Fibroblast of pulmonary artery (primary cell): ENCODE measurements around the gene FEN1.

ENCODE experiments used
- DNase-seq: peaks from one replicate; pipeline ENCODE4 v3.0.0-alpha.2; 2010; ENCODE audit warnings: low read depth
- H3K4me3 ChIP-seq: replicated peaks from 2 replicates; pipeline ENCODE4 v1.5.1; 2011; ENCODE audit warnings: low read depth, mild to moderate bottlenecking, control low read depth, low read length, moderate library complexity
- TF ChIP-seq, protein P1 (sequence below): IDR thresholded peaks from 2 replicates; pipeline ENCODE4 v1.5.1; 2011; ENCODE audit warnings: mild to moderate bottlenecking, control low read depth, low read length, inconsistent platforms; ENCODE audit errors: missing control alignments

The FEN1 gene

DNA sequence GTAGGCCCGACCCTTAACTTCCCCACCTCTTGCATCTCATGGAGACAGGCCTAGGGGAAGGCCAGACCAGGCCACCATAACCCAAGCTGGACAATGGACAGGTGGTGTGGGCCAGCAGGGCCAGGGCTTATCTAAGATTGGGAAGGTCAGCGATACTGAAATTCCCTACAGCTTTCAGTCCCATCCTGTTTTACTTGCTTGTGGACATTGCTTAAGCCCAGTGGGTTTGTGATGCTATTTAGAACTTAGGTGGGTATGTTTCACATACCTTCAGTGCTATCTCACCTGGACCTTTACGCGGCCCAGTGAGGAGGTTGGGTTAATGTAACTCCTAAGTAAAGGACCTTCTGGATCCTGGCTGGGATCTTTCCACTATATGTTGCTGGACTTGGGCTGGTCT, 37.1 kb downstream of the FEN1 start:
- H3K4me3 ChIP-seq: peak overlapping the region; percentile 94
- DNase-seq: no peak
- TF ChIP-seq, protein P1, sequence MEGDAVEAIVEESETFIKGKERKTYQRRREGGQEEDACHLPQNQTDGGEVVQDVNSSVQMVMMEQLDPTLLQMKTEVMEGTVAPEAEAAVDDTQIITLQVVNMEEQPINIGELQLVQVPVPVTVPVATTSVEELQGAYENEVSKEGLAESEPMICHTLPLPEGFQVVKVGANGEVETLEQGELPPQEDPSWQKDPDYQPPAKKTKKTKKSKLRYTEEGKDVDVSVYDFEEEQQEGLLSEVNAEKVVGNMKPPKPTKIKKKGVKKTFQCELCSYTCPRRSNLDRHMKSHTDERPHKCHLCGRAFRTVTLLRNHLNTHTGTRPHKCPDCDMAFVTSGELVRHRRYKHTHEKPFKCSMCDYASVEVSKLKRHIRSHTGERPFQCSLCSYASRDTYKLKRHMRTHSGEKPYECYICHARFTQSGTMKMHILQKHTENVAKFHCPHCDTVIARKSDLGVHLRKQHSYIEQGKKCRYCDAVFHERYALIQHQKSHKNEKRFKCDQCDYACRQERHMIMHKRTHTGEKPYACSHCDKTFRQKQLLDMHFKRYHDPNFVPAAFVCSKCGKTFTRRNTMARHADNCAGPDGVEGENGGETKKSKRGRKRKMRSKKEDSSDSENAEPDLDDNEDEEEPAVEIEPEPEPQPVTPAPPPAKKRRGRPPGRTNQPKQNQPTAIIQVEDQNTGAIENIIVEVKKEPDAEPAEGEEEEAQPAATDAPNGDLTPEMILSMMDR: no peak

DNA sequence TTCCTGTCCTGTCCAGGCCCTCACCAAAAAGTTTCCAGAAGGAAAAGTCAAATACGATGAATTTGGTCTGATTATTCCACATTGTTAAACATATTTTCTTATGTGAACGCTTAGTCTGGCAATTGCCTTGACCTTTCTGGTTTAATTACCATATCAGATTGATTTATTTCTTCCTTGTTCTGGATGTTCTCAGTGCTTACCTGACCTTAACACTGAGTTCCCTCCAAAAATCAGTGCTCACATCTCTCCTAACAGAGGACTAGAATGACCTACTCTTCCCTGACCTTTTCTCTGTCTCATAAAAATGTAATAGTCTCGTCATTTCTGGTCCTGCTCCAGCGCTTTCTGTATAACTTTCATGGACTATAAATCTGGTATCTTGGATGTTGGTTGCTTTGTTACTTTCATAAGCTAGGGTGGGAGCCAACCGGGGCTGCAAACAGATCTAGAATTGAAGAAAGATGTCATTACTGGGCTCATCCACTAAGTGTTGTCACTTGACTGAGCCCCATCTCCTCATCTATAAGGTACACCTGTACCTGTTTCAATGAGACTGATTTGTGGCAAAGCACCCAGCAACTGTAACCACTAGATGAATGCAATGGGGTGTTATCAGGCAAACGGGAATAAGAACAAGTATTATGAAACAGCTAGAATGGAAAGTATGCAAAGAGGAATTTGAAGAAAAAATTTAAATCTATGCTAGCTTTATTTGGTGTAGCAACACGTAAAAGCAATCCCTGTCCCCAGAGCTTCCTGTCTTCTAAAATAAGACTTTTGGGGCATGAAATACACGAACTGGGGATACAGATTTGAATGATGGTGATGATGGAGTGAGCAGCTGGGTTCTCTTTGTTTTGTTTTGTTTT, 37.8 kb downstream of the FEN1 start:
- DNase-seq: peak; percentile 56
- H3K4me3 ChIP-seq: peak overlapping the region; percentile 94

DNA sequence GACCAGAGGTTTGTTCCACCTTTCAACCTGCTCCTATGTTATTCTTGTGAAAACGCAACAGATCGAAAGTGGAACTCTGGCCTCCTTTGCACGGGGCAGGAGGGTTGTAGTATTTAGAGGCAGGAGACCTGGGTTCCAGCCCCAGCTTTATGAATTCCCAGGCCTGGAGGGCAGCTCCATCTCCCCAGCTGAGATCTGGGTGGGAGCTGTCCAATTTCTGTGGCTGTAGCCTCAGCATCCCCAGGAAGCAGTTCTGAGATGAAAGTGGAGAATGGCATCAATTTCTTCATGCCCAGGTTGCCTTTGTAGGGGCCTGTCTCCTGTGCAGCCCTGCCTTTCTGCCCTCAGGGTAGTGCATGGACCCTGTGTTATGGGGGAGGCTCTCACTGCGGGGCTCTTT, 39.5 kb downstream of the FEN1 start:
- no peak overlapping the region for H3K4me3 ChIP-seq
- DNase-seq: no peak
- TF ChIP-seq, protein P1: no peak

More for the DNA sequence above, 37.8 kb downstream of the FEN1 start:
- TF ChIP-seq, protein P1: no peak

DNA sequence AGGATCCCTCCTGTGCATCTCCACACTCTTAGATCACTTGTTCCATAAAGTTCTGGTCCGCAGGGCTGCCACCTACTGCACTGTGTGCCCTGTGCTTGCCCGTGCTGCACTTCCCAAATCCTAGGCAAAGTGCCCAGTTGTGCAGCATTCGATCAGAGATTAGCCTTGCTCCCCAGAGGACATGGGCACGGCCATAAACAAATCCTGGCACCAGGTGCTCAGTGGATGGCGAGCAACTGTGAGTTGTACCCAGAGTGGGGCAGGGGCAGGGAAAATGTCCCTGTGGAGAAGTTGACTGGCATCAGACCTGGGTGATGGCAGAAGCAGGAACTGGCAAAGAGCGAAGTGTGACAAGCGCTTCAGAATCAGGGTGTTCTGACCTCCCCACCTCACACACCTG, 40.0 kb downstream of the FEN1 start:
- DNase-seq: no peak
- H3K4me3 ChIP-seq: no peak overlapping the region
- TF ChIP-seq, protein P1: no peak

DNA sequence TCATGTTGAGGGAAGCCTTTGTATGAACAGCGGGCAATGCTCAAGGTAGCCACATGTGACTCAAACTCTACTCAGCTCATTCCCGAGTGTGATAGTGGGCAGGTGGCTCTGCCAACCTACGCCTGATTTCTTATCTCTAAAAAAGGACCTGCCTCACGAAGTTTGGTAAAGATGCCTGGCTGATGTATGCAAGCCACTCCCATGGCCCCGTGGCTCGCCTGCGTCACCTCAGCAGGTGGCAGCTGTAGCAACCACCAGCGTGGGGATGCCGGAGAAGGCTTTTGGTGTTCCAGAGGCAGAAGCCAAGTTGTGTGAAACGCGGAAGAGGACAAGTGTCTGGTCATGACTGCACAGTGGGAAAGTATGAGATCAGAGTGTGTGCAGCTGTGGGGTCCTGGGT, 40.8 kb downstream of the FEN1 start:
- TF ChIP-seq, protein P1: no peak
- no peak overlapping the region for H3K4me3 ChIP-seq
- DNase-seq: no peak

DNA sequence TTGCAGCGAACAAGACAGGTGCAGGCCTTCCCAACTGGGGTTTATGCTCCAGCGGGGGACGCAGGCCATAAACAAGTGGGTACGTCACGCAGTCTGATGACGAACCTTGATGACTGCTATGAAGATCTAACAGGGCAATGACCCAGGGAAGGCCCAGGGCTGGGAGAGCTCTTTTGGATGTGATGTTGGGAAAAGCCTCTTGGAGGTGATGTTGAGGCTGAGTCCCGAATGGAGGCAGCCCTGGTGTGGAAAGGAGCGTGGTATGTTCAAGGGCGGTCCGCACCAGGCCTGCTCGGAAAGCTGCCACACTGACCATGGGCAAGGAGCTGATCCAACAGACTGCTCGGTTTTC, 41.2 kb downstream of the FEN1 start:
- no peak overlapping the region for H3K4me3 ChIP-seq
- DNase-seq: peak; percentile 18
- TF ChIP-seq, protein P1: no peak
